GM19455 (cell line): ENCODE measurements around the gene KRT33A.
"Not testable (repeated sequence)": the region's sequence is repeated elsewhere in the genome, so short reads cannot be mapped to it uniquely, and the experiment has no call there.

Experiments
- ATAC-seq: cut with Tn5 transposase; IDR thresholded peaks from one replicate; pipeline ENCODE4 v1.9.1; 2021; ENCODE audit not compliant: unreplicated experiment

KRT33A gene

GRCh38 chr17:41350381-41350878 lies at the start of gene KRT33A:
Gene KRT33A, minus strand, starts transcription at chr17:41350828. Its CDS starts 61 bp downstream, at chr17:41350767.
- not testable (repeated sequence) for ATAC-seq

GRCh38 chr17:41396996-41397660 lies 46.5 kb upstream of the KRT33A start, which contains the start of gene KRT31:
Gene KRT31, minus strand, starts transcription at chr17:41397608. Its CDS starts 69 bp downstream, at chr17:41397539.
- ATAC-seq, result no peak

- ATAC-seq, result no peak
Measured at GRCh38 chr17:41396340-41396739, 45.7 kb upstream of the KRT33A start.

- ATAC-seq, result no peak
Measured at GRCh38 chr17:41395611-41396010, 45.0 kb upstream of the KRT33A start.

- not testable (repeated sequence) for ATAC-seq
Measured at GRCh38 chr17:41395044-41395443, 44.4 kb upstream of the KRT33A start.

- no peak for ATAC-seq
Measured at GRCh38 chr17:41394254-41394996, 43.8 kb upstream of the KRT33A start.

GRCh38 chr17:41393826-41394225 lies 43.2 kb upstream of the KRT33A start:
- ATAC-seq, result no peak

- no peak for ATAC-seq
Measured at GRCh38 chr17:41393294-41393693, 42.7 kb upstream of the KRT33A start.

GRCh38 chr17:41392278-41392677 lies 41.6 kb upstream of the KRT33A start:
- ATAC-seq, result no peak

- no peak for ATAC-seq
Measured at GRCh38 chr17:41391535-41391934, 40.9 kb upstream of the KRT33A start.

- ATAC-seq, result no peak
Measured at GRCh38 chr17:41390411-41390938, 39.8 kb upstream of the KRT33A start.

- ATAC-seq, result no peak
Measured at GRCh38 chr17:41387670-41388069, 37.0 kb upstream of the KRT33A start.

- no peak for ATAC-seq
Measured at GRCh38 chr17:41386227-41386626, 35.6 kb upstream of the KRT33A start.

GRCh38 chr17:41383690-41384089 lies 33.1 kb upstream of the KRT33A start:
- ATAC-seq, result no peak

- ATAC-seq, result no peak
Measured at GRCh38 chr17:41382394-41382793, 31.8 kb upstream of the KRT33A start.

- ATAC-seq, result not testable (repeated sequence)
Measured at GRCh38 chr17:41381943-41382342, 31.3 kb upstream of the KRT33A start, which contains the start of gene KRT34. Gene KRT34, minus strand, starts transcription at chr17:41382306. Its CDS starts 60 bp downstream, at chr17:41382246.

- ATAC-seq, result not testable (repeated sequence)
Measured at GRCh38 chr17:41380091-41380490, 29.5 kb upstream of the KRT33A start.

- no peak for ATAC-seq
Measured at GRCh38 chr17:41377546-41377945, 26.9 kb upstream of the KRT33A start.

- ATAC-seq, result no peak
Measured at GRCh38 chr17:41369713-41370112, 19.1 kb upstream of the KRT33A start, which contains the start of gene KRT33B. Gene KRT33B, minus strand, starts transcription at chr17:41369813. Its CDS starts 63 bp downstream, at chr17:41369750.

- no peak for ATAC-seq
Measured at GRCh38 chr17:41369023-41369422, 18.4 kb upstream of the KRT33A start.

- ATAC-seq, result no peak
Measured at GRCh38 chr17:41367426-41368075, 16.9 kb upstream of the KRT33A start.
